AG09309 (cell line): ENCODE measurements around the gene CCDC102A.

Source experiments
- DNase-seq: peaks from one replicate; pipeline ENCODE4 v3.0.0-alpha.2; 2010; ENCODE audit warnings: low read depth
- H3K4me3 ChIP-seq: 2 replicates; pipeline ENCODE4 v1.5.1; 2011; ENCODE audit warnings: mild to moderate bottlenecking, low read depth, low read length, moderate library complexity; ENCODE audit not compliant: control insufficient read depth
- CTCF ChIP-seq: IDR thresholded peaks from 2 replicates; pipeline ENCODE4 v1.5.1; 2011; ENCODE audit warnings: mild to moderate bottlenecking, low read depth, low read length, inconsistent platforms; ENCODE audit not compliant: insufficient read depth, control insufficient read depth; ENCODE audit errors: missing control alignments

CCDC102A gene

GRCh38 chr16:57477531-57478202 lies 58.7 kb downstream of the CCDC102A start:
- H3K4me3 ChIP-seq: no peak overlapping the region
- no peak for DNase-seq
- TF ChIP-seq CTCF: no peak

- DNase-seq: no peak
- no peak for TF ChIP-seq CTCF
- H3K4me3 ChIP-seq: no peak overlapping the region
These were observed 59.6 kb downstream of the CCDC102A start for GRCh38 chr16:57476546-57477410.

- peak; percentile 47 for TF ChIP-seq CTCF
- no peak for DNase-seq
- no peak overlapping the region for H3K4me3 ChIP-seq
These were observed 60.5 kb downstream of the CCDC102A start for GRCh38 chr16:57475711-57476339.

GRCh38 chr16:57474671-57475661 lies 61.4 kb downstream of the CCDC102A start:
- TF ChIP-seq CTCF: no peak
- no peak overlapping the region for H3K4me3 ChIP-seq
- DNase-seq: no peak

- no peak for TF ChIP-seq CTCF
- DNase-seq: no peak
- H3K4me3 ChIP-seq: no peak overlapping the region
These were observed 62.5 kb downstream of the CCDC102A start for GRCh38 chr16:57473906-57474305.
